Upper lobe of left lung (tissue), 6 donors: ENCODE data around the gene ANXA7. TPM values are rescaled to one million over a fixed set of nuclear protein-coding genes. Genes with fewer than 3 reads are reported as not detected.

Experiments
- ATAC-seq, 2 donors: fragments of 200-7000 bp; cut with Tn5 transposase; one replicate each; pipeline ENCODE4 v1.9.1; 2022; ENCODE audit warnings: mild to moderate bottlenecking in 2 of 2, moderate library complexity in 2 of 2; ENCODE audit not compliant: low FRiP score in 2 of 2
- DNase-seq, 2 donors: peaks; one replicate each; pipeline ENCODE4 v3.0.0-alpha.2; 2019 to 2020
- H3K27ac ChIP-seq, 4 donors: fragments of 200-600 bp; sonication (generic); one replicate each; pipeline ENCODE4 v1.5.1; 2016 to 2019
- H3K27me3 ChIP-seq, 4 donors: fragments of 200-600 bp; sonication (generic); one replicate each; pipeline ENCODE4 v1.5.1; 2017 to 2019
- H3K36me3 ChIP-seq, 4 donors: fragments of 200-600 bp; sonication (generic); one replicate each; pipeline ENCODE4 v1.5.1; 2016 to 2019
- H3K4me1 ChIP-seq, 4 donors: fragments of 200-600 bp; sonication (generic); one replicate each; pipeline ENCODE4 v1.5.1; 2018 to 2019
- H3K4me3 ChIP-seq, 4 donors: fragments of 200-600 bp; sonication (generic); one replicate each; pipeline ENCODE4 v1.5.1; 2017 to 2019; ENCODE audit warnings: mild to moderate bottlenecking in 2 of 4, moderate library complexity in 1 of 4
- H3K9me3 ChIP-seq, 4 donors: fragments of 200-600 bp; sonication (generic); one replicate each; pipeline ENCODE4 v1.5.1; 2018 to 2019
- CTCF ChIP-seq, 6 experiments: fragments of 450-650 bp in 4 of 6; fragments of 200-600 bp in 2 of 6; sonication (generic) in 2 of 6; IDR thresholded peaks; one replicate each; pipeline ENCODE4 v1.5.1; 2016 to 2019; ENCODE audit warnings: antibody characterized with exemption in 6 of 6
- EP300 ChIP-seq, 4 donors: sonication (generic); formaldehyde crosslinking; IDR thresholded peaks; one replicate each; pipeline ENCODE4 v1.5.1; 2017; ENCODE audit warnings: antibody characterized with exemption in 4 of 4, control low read depth in 2 of 4
- POLR2A ChIP-seq, 4 donors: fragments of 450-650 bp; IDR thresholded peaks; one replicate each; pipeline ENCODE4 v1.5.1; 2016 to 2017; ENCODE audit warnings: antibody characterized with exemption in 4 of 4, mild to moderate bottlenecking in 2 of 4
- POLR2AphosphoS5 ChIP-seq, 2 donors: sonication (generic); formaldehyde crosslinking; IDR thresholded peaks; one replicate each; pipeline ENCODE4 v1.5.1; 2017; ENCODE audit warnings: antibody characterized with exemption in 2 of 2
- WGBS, 2 donors: methylation state at CpG; one replicate each; pipeline ENCODE4 v1.1.5; 2017 to 2018; 5-methylcytosine and 5-hydroxymethylcytosine counted together
- total RNA-seq, 6 donors: library from RNA; depleted of rRNA in 4 of 6; stranded (reverse); fragments of >200 nt in 4 of 6; gene quantifications; one replicate each; pipeline versions ENCODE4 v1.1.0 to v1.2.1, GENCODE V29; 2016 to 2021
- donor health status: DM: no; HTN: no; CAD: no; lungs with moderate emphysema.
- donor health status: DM: no; HTN: yes; CAD: no; lungs with severe emphysema.

Gene ANXA7
- total RNA-seq, 6 donors from 2014 or later, result 40.7 to 115 (median 95.7) TPM

GRCh38 chr10:73449113-73449512 is 35.3 kb upstream of the ANXA7 start:
- no peak for DNase-seq
- H3K36me3 ChIP-seq, result peaks cover 3 to 49% (median 18%) of the 10 kb centered on the region in 4 donors
- ATAC-seq, result no peak
- H3K27ac ChIP-seq, result no peak overlapping the region
- no peak overlapping the region for H3K4me3 ChIP-seq
- H3K9me3 ChIP-seq, result no peaks in the 10 kb centered on the region
- TF ChIP-seq EP300 (IDR thresholded peaks at IDR 0.05), result no peak
- TF ChIP-seq CTCF (IDR thresholded peaks at IDR 0.05), result no peak
- no peak for TF ChIP-seq POLR2A (IDR thresholded peaks at IDR 0.05)
- no peak for TF ChIP-seq POLR2AphosphoS5 (IDR thresholded peaks at IDR 0.05)
- H3K4me1 ChIP-seq, result no peaks in the 10 kb centered on the region
- 85% methylated on average over 1 of the region's 1 CpG for WGBS, 2 donors
- no peaks in the 10 kb centered on the region for H3K27me3 ChIP-seq

- Histone ChIP-seq H3K4me3 (no peak overlapping the region), H3K9me3 (no peaks in the 10 kb centered on the region), H3K27me3 (no peaks in the 10 kb centered on the region), H3K4me1 (no peaks in the 10 kb centered on the region), H3K27ac (no peak overlapping the region), H3K36me3 (peaks cover 3 to 49% (median 19%) of the 10 kb centered on the region in 4 donors)
- 83 to 88% methylated on average over 1 of the region's 1 CpG for WGBS, 2 donors
- TF ChIP-seq CTCF (IDR thresholded peaks at IDR 0.05), result no peak
- TF ChIP-seq POLR2AphosphoS5 (IDR thresholded peaks at IDR 0.05), result no peak
- no peak for TF ChIP-seq EP300 (IDR thresholded peaks at IDR 0.05)
- TF ChIP-seq POLR2A (IDR thresholded peaks at IDR 0.05), result no peak
- DNase-seq (no peak), ATAC-seq (no peak)
Observed at GRCh38 chr10:73448384-73448783, 34.5 kb upstream of the ANXA7 start.

- TF ChIP-seq EP300 (IDR thresholded peaks at IDR 0.05) (no peak), POLR2A (IDR thresholded peaks at IDR 0.05) (no peak), CTCF (IDR thresholded peaks at IDR 0.05) (no peak), POLR2AphosphoS5 (IDR thresholded peaks at IDR 0.05) (no peak)
- peaks cover 3 to 38% (median 17%) of the 10 kb centered on the region in 4 donors for H3K36me3 ChIP-seq
- H3K4me3 ChIP-seq, result no peak overlapping the region
- no peak for DNase-seq
- no peaks in the 10 kb centered on the region for H3K4me1 ChIP-seq
- no peak for ATAC-seq
- no peak overlapping the region for H3K27ac ChIP-seq
- no peaks in the 10 kb centered on the region for H3K9me3 ChIP-seq
- no peaks in the 10 kb centered on the region for H3K27me3 ChIP-seq
Observed at GRCh38 chr10:73446926-73447325, 33.1 kb upstream of the ANXA7 start.

GRCh38 chr10:73444457-73444856 is 30.6 kb upstream of the ANXA7 start:
- TF ChIP-seq POLR2A (IDR thresholded peaks at IDR 0.05) (no peak), POLR2AphosphoS5 (IDR thresholded peaks at IDR 0.05) (no peak), CTCF (IDR thresholded peaks at IDR 0.05) (no peak), EP300 (IDR thresholded peaks at IDR 0.05) (no peak)
- Histone ChIP-seq H3K4me1 (no peaks in the 10 kb centered on the region), H3K9me3 (no peaks in the 10 kb centered on the region), H3K4me3 (no peak overlapping the region), H3K36me3 (peaks cover 3 to 51% (median 19%) of the 10 kb centered on the region in 4 donors), H3K27me3 (no peaks in the 10 kb centered on the region), H3K27ac (no peak overlapping the region)
- ATAC-seq (no peak), DNase-seq (no peak)
- 73 to 82% methylated on average over 1 of the region's 1 CpG for WGBS, 2 donors

- H3K4me1 ChIP-seq, result no peaks in the 10 kb centered on the region
- ATAC-seq, result no peak
- TF ChIP-seq POLR2AphosphoS5 (IDR thresholded peaks at IDR 0.05) (no peak), EP300 (IDR thresholded peaks at IDR 0.05) (no peak), CTCF (IDR thresholded peaks at IDR 0.05) (no peak), POLR2A (IDR thresholded peaks at IDR 0.05) (no peak)
- no peak overlapping the region for H3K4me3 ChIP-seq
- H3K36me3 ChIP-seq, result peaks cover 3 to 60% (median 19%) of the 10 kb centered on the region in 4 donors
- H3K27ac ChIP-seq, result no peak overlapping the region
- no peaks in the 10 kb centered on the region for H3K9me3 ChIP-seq
- DNase-seq, result no peak
- no peaks in the 10 kb centered on the region for H3K27me3 ChIP-seq
- 93 to 96% methylated on average over 1 of the region's 1 CpG for WGBS, 2 donors
Observed at GRCh38 chr10:73439605-73440312, 25.9 kb upstream of the ANXA7 start.
